GM19238 (cell line): ENCODE results near the gene PRDM9.
"Not testable (repeated sequence)": the region's sequence is repeated elsewhere in the genome, so short reads cannot be mapped to it uniquely, and the experiment has no call there.

Source experiments
- DNase-seq: peaks from one replicate; pipeline ENCODE4 v3.0.0; 2011; ENCODE audit warnings: low spot score; ENCODE audit not compliant: insufficient read length

Gene PRDM9

GRCh38 chr5:23507278-23507685 lies at the start of gene PRDM9:
Gene PRDM9 (plus strand): TSS chr5:23507609. CDS start chr5:23509034, 1,425 bp downstream.
- DNase-seq: no peak

GRCh38 chr5:23457780-23458179 lies 49.6 kb upstream of the PRDM9 start:
- no peak for DNase-seq

GRCh38 chr5:23459214-23459613 lies 48.2 kb upstream of the PRDM9 start:
- no peak for DNase-seq

GRCh38 chr5:23461576-23461975 lies 45.8 kb upstream of the PRDM9 start:
- DNase-seq: no peak

- no peak for DNase-seq
These were observed 41.0 kb upstream of the PRDM9 start for GRCh38 chr5:23466401-23466912.

- no peak for DNase-seq
These were observed 38.8 kb upstream of the PRDM9 start for GRCh38 chr5:23468658-23469057.

- DNase-seq: no peak
These were observed 33.5 kb upstream of the PRDM9 start for GRCh38 chr5:23473915-23474314.

GRCh38 chr5:23474315-23474714 lies 33.1 kb upstream of the PRDM9 start:
- DNase-seq: no peak

- no peak for DNase-seq
These were observed 30.8 kb upstream of the PRDM9 start for GRCh38 chr5:23476580-23476979.

GRCh38 chr5:23482642-23483041 lies 24.8 kb upstream of the PRDM9 start:
- DNase-seq: no peak

- no peak for DNase-seq
These were observed 24.3 kb upstream of the PRDM9 start for GRCh38 chr5:23483090-23483489.

GRCh38 chr5:23484096-23484495 lies 23.3 kb upstream of the PRDM9 start:
- no peak for DNase-seq

- DNase-seq: not testable (repeated sequence)
These were observed 21.2 kb upstream of the PRDM9 start for GRCh38 chr5:23486227-23486626.

GRCh38 chr5:23490993-23491392 lies 16.4 kb upstream of the PRDM9 start:
- DNase-seq: no peak

GRCh38 chr5:23494558-23494957 lies 12.9 kb upstream of the PRDM9 start:
- DNase-seq: no peak

GRCh38 chr5:23496576-23496975 lies 10.8 kb upstream of the PRDM9 start:
- DNase-seq: no peak

- no peak for DNase-seq
These were observed 826 bp upstream of the PRDM9 start for GRCh38 chr5:23506329-23507236.

- not testable (repeated sequence) for DNase-seq
These were observed 3.0 kb downstream of the PRDM9 start for GRCh38 chr5:23510434-23510833.

GRCh38 chr5:23522553-23522952 lies 15.1 kb downstream of the PRDM9 start:
- DNase-seq: no peak

- no peak for DNase-seq
These were observed 15.6 kb downstream of the PRDM9 start for GRCh38 chr5:23523031-23523430.

GRCh38 chr5:23523998-23524397 lies 16.6 kb downstream of the PRDM9 start:
- no peak for DNase-seq

- DNase-seq: no peak
These were observed 18.3 kb downstream of the PRDM9 start for GRCh38 chr5:23525751-23526150.

- DNase-seq: not testable (repeated sequence)
These were observed 19.2 kb downstream of the PRDM9 start for GRCh38 chr5:23526616-23527015.
